Caco-2 (cell line): Measurements from ENCODE around the gene ITGAD. TPM values are rescaled to one million over a fixed set of nuclear protein-coding genes. Genes with fewer than 3 reads are reported as not detected.

Source experiments
- BruUV-seq: library from RNA; stranded (reverse); fragments of 400-500 nt; replicated peaks from 2 replicates; lab custom pipeline; 2021; lab: Mats Ljungman, UMichigan
- CTCF ChIA-PET: fragments of 300-600 bp; sonication (Branson Sonifier 250); formaldehyde crosslinking; loops from one replicate; lab custom pipeline; 2022; ENCODE audit warnings: antibody characterized with exemption; lab: Charles Lee
- POLR2A ChIA-PET: fragments of 300-600 bp; sonication (Branson Sonifier 250); formaldehyde crosslinking; loops from one replicate; lab custom pipeline; 2022; ENCODE audit warnings: antibody characterized with exemption; lab: Charles Lee
- DNase-seq, 2 experiments: peaks; one replicate each; pipeline versions ENCODE4 v3.0.0 to v3.0.0-alpha.2; 2020 to 2022
- H3K27me3 ChIP-seq: replicated peaks from 2 replicates; pipeline ENCODE4 v1.6.0; 2011; ENCODE audit warnings: low read length; ENCODE audit not compliant: control insufficient read depth, insufficient read depth
- H3K36me3 ChIP-seq: 2 replicates; pipeline ENCODE4 v1.5.1; 2011; ENCODE audit warnings: low read length; ENCODE audit not compliant: control insufficient read depth, insufficient read depth
- H3K4me1 ChIP-seq: fragments of 250-450 bp; sonication (Bioruptor Pico); 2 replicates; pipeline ENCODE4 v1.5.1; 2020; ENCODE audit warnings: mild to moderate bottlenecking
- H3K4me3 ChIP-seq: 2 replicates; pipeline ENCODE4 v1.5.1; 2011; ENCODE audit warnings: low read depth, mild to moderate bottlenecking, control low read depth, low read length
- H3K9me3 ChIP-seq: fragments of 250-450 bp; sonication (Bioruptor Pico); 2 replicates; pipeline ENCODE4 v1.5.1; 2020; ENCODE audit warnings: mild to moderate bottlenecking, moderate library complexity
- H3K27ac Mint-ChIP-seq: one replicate; pipeline ENCODE4 v1.8.0; 2022; ENCODE audit warnings: mixed read lengths; ENCODE audit not compliant: unreplicated experiment
- H3K27me3 Mint-ChIP-seq: one replicate; pipeline ENCODE4 v1.8.0; 2022; ENCODE audit warnings: mixed read lengths; ENCODE audit not compliant: insufficient read depth, unreplicated experiment
- H3K36me3 Mint-ChIP-seq: one replicate; pipeline ENCODE4 v1.8.0; 2022; ENCODE audit warnings: mild to moderate bottlenecking, mixed read lengths; ENCODE audit not compliant: insufficient read depth, unreplicated experiment
- H3K4me1 Mint-ChIP-seq: one replicate; pipeline ENCODE4 v1.8.0; 2022; ENCODE audit warnings: low read depth, mixed read lengths; ENCODE audit not compliant: unreplicated experiment
- H3K4me3 Mint-ChIP-seq: one replicate; pipeline ENCODE4 v1.8.0; 2022; ENCODE audit warnings: mild to moderate bottlenecking, moderate library complexity, mixed read lengths; ENCODE audit not compliant: unreplicated experiment
- H3K9me3 Mint-ChIP-seq: one replicate; pipeline ENCODE4 v1.8.0; 2022; ENCODE audit warnings: mixed read lengths; ENCODE audit not compliant: unreplicated experiment
- CTCF ChIP-seq, 2 experiments: fragments of 200-600 bp in 1 of 2; IDR thresholded peaks; 1 replicate in 1 of 2; 2 replicates in 1 of 2; pipeline versions ENCODE4 v1.5.1 to v1.8.0; 2011 to 2022; ENCODE audit warnings: antibody characterized with exemption in 1 of 2, control low read depth in 1 of 2, inconsistent platforms in 1 of 2, low read depth in 1 of 2, low read length in 1 of 2, mild to moderate bottlenecking in 1 of 2, moderate library complexity in 1 of 2; ENCODE audit not compliant: insufficient read depth in 1 of 2, severe bottlenecking in 1 of 2, unreplicated experiment in 1 of 2
- intact Hi-C: fragments of 100-400 bp; cut with micrococcal nuclease; formaldehyde crosslinking; loops from one replicate; pipeline ENCODE4 v1.10.0; 2022; ENCODE audit not compliant: unreplicated experiment
- total RNA-seq: library from RNA; stranded (reverse); gene quantifications from 2 replicates; pipeline ENCODE4 v1.2.3, GENCODE V29; 2022

Gene ITGAD
- total RNA-seq, 1 experiment from 2014 or later: not detected

GRCh38 chr16:31363721-31364120 is 29.4 kb upstream of the ITGAD start:
- CTCF ChIA-PET: no interaction called here
- Histone ChIP-seq H3K4me1 (no peaks in the 10 kb centered on the region), H3K9me3 (no peaks in the 10 kb centered on the region), H3K4me3 (no peak overlapping the region), H3K36me3 (no peaks in the 10 kb centered on the region), H3K27me3 (no peaks in the 10 kb centered on the region)
- Mint-ChIP-seq H3K27me3 (peaks cover 3% of the 10 kb centered on the region), H3K9me3 (no peaks in the 10 kb centered on the region), H3K36me3 (no peaks in the 10 kb centered on the region), H3K4me1 (no peaks in the 10 kb centered on the region), H3K4me3 (no peak overlapping the region), H3K27ac (no peak overlapping the region)
- intact Hi-C loops: no loop called here
- no peak for DNase-seq
- BruUV-seq: no TSS peak
- POLR2A ChIA-PET: no interaction called here
- TF ChIP-seq CTCF (IDR thresholded peaks at IDR 0.05; ENCODE audit: insufficient read depth in 1 of 2, low read depth in 1 of 2, low read length in 1 of 2, severe bottlenecking in 1 of 2, unreplicated experiment in 1 of 2): no peak

GRCh38 chr16:31364421-31364820 is 28.7 kb upstream of the ITGAD start:
- H3K27ac Mint-ChIP-seq: no peak overlapping the region
- H3K4me1 Mint-ChIP-seq: no peaks in the 10 kb centered on the region
- intact Hi-C loops: no loop called here
- Histone ChIP-seq H3K36me3 (no peaks in the 10 kb centered on the region), H3K4me3 (no peak overlapping the region), H3K9me3 (no peaks in the 10 kb centered on the region), H3K27me3 (no peaks in the 10 kb centered on the region), H3K4me1 (no peaks in the 10 kb centered on the region)
- H3K36me3 Mint-ChIP-seq: no peaks in the 10 kb centered on the region
- no peak overlapping the region for H3K4me3 Mint-ChIP-seq
- ChIA-PET POLR2A (no interaction called here), CTCF (no interaction called here)
- H3K27me3 Mint-ChIP-seq: peaks cover 3% of the 10 kb centered on the region
- no peaks in the 10 kb centered on the region for H3K9me3 Mint-ChIP-seq
- no peak for DNase-seq
- no TSS peak for BruUV-seq
- TF ChIP-seq CTCF (IDR thresholded peaks at IDR 0.05; ENCODE audit: insufficient read depth in 1 of 2, low read depth in 1 of 2, low read length in 1 of 2, severe bottlenecking in 1 of 2, unreplicated experiment in 1 of 2): no peak

- intact Hi-C loops: no loop called here
- H3K27ac Mint-ChIP-seq: no peak overlapping the region
These were observed 27.8 kb upstream of the ITGAD start for GRCh38 chr16:31365131-31365865.

More at GRCh38 chr16:31365131-31365865, 27.8 kb upstream of the ITGAD start:
- Mint-ChIP-seq H3K27me3 (peaks cover 3% of the 10 kb centered on the region), H3K4me1 (no peaks in the 10 kb centered on the region), H3K9me3 (no peaks in the 10 kb centered on the region), H3K4me3 (no peak overlapping the region), H3K36me3 (no peaks in the 10 kb centered on the region)
- Histone ChIP-seq H3K27me3 (no peaks in the 10 kb centered on the region), H3K36me3 (no peaks in the 10 kb centered on the region), H3K9me3 (no peaks in the 10 kb centered on the region), H3K4me3 (no peak overlapping the region), H3K4me1 (no peaks in the 10 kb centered on the region)
- no peak for DNase-seq
- ChIA-PET POLR2A (no interaction called here), CTCF (interaction anchor here (0.6 kb wide), 1 partner anchor 306 kb away, joined by 3 read pairs; no protein-coding TSS in a partner anchor)
- TF ChIP-seq CTCF (IDR thresholded peaks at IDR 0.05; ENCODE audit: insufficient read depth in 1 of 2, low read depth in 1 of 2, low read length in 1 of 2, severe bottlenecking in 1 of 2, unreplicated experiment in 1 of 2): no peak
- no TSS peak for BruUV-seq
